Embryonic facial prominence (tissue), 1 donor: ENCODE data around the gene SMIM28.

ENCODE experiments used
- DNase-seq: peaks from one replicate; pipeline ENCODE4 v3.0.0-alpha.2; 2016; ENCODE audit errors: extremely low spot score

Gene SMIM28

DNA sequence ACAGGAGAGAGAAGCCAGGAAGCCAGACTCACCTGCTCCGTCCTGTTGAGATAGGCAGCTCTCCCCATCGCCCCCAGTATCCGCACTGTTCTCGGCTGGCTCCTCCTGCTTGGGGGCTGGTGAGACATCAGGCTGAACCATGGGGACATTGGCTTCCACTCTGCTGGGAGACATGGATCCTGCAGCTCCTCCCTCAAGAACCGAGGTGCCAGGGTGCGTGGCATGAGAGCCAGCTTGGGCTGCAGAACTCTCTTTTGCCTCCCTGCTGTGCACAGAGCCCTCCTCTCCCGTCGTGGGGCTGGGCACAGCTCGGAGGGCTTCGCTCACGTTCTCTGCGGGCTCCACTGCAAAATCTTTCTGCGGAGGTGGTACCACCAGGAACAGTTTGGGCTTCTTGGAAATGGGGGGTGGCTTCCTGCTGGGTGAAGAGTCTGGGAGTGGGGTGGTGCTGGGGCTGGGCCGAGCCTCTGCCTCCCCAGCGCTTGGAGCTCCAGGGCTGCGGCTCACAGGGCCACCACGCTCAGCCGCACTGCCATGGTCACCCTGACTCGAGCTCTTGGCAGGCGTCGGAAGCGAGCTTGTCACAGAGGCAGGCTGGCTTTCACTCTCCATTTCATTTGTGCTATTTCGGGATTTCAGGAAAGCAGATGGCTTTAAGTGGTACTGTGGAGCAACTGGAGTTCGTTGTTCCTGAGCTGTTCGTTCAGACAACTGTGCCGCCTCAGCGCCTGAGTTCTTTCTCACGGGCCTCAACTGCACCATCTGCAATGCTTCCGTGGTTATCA, 52.8 kb downstream of the SMIM28 start:
- DNase-seq: no peak

DNA sequence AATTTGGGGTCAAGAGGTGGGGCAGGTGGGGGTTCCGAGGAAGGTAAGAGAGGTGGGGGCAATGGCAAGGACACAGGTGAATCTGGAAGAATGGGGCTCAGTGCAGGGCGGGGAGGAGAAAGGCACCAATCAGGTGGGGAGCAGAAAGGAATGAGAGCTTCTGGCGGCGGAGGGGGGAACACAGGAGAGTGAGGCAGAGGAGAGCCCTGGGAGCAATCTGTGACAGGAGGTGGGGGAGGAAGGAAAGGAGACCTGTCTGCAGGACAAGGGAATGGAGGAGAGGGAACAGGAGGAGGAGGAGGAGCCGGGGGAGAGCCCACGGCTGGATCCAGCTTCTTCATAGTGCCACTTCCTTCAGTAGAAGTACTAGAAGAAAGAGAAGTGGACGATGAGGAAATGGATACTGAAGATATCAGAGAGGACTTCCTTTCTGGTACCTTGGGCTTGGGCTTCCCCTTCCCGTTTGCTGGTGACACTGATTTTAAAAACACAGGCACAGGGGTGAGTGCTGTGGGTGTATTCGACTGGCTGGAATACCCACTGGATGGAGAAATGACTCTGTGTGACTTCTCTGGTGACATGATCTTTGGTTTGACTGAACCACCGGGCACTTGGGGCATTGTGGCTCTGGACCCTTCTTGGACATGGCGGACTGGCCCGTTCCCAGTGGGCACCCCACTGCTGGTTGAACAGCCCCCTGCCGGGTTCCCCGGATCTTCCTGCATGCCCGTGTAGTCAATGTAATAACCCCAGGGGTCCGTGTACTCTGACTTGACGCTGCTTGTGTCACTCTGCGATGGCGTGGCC, 53.8 kb downstream of the SMIM28 start:
- no peak for DNase-seq

DNA sequence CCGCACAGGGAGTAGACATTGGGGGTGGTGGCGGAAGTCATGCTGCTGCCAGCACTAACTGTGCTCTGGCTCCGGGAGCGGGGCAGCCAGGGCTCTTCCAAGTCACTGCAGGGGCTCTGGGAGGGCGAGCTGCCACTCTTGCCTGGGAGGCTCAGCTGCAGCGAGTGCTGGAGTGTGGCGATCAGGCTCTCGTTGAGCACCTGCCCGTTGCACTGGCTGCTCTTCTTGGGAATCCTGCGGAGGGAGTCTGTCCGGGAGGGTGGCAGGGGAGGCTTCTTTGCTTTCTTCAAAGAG, 54.3 kb downstream of the SMIM28 start:
- DNase-seq: no peak
